Loucy (cell line): ENCODE data around the gene DSCAML1.

Experiments used
- EZH2phosphoT487 ChIP-seq: fragments of 200-600 bp; IDR thresholded peaks from 2 replicates; pipeline ENCODE4 v1.6.1; 2018; ENCODE audit warnings: antibody characterized with exemption, mild to moderate bottlenecking, moderate library complexity, borderline replicate concordance
- TF ChIP-seq, protein P1 (sequence below): fragments of 200-600 bp; sonication (generic); conservative IDR thresholded peaks from 2 replicates; pipeline ENCODE4 v1.5.1; 2014; ENCODE audit warnings: mild to moderate bottlenecking, antibody characterized with exemption, low read length

- TF ChIP-seq, protein P1, sequence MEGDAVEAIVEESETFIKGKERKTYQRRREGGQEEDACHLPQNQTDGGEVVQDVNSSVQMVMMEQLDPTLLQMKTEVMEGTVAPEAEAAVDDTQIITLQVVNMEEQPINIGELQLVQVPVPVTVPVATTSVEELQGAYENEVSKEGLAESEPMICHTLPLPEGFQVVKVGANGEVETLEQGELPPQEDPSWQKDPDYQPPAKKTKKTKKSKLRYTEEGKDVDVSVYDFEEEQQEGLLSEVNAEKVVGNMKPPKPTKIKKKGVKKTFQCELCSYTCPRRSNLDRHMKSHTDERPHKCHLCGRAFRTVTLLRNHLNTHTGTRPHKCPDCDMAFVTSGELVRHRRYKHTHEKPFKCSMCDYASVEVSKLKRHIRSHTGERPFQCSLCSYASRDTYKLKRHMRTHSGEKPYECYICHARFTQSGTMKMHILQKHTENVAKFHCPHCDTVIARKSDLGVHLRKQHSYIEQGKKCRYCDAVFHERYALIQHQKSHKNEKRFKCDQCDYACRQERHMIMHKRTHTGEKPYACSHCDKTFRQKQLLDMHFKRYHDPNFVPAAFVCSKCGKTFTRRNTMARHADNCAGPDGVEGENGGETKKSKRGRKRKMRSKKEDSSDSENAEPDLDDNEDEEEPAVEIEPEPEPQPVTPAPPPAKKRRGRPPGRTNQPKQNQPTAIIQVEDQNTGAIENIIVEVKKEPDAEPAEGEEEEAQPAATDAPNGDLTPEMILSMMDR: no peak
- no peak for TF ChIP-seq EZH2phosphoT487
Measured at GRCh38 chr11:117454564-117454917, 342.5 kb downstream of the DSCAML1 start.
